GM06990 (cell line): ENCODE data around the gene MAP7D2.
"Not testable (repeated sequence)": the region's sequence is repeated elsewhere in the genome, so short reads cannot be mapped to it uniquely, and the experiment has no call there.

Experiments used
- DNase-seq: peaks from one replicate; pipeline ENCODE4 v3.0.0-alpha.2; 2011; ENCODE audit not compliant: insufficient read length; ENCODE audit errors: extremely low read depth
- H3K27me3 ChIP-seq: replicated peaks from 2 replicates; pipeline ENCODE4 v1.6.0; 2011; ENCODE audit warnings: low read length; ENCODE audit not compliant: control insufficient read depth, insufficient read depth
- H3K36me3 ChIP-seq: 2 replicates; pipeline ENCODE4 v1.5.1; 2011; ENCODE audit warnings: low read length; ENCODE audit not compliant: control insufficient read depth, insufficient read depth
- H3K4me3 ChIP-seq: replicated peaks from 2 replicates; pipeline ENCODE4 v1.5.1; 2011; ENCODE audit warnings: low read depth, mild to moderate bottlenecking, control low read depth, low read length
- CTCF ChIP-seq: IDR thresholded peaks from 2 replicates; pipeline ENCODE4 v1.5.1; 2011; ENCODE audit warnings: low read length, control low read depth, mild to moderate bottlenecking, inconsistent platforms; ENCODE audit not compliant: insufficient read depth, poor library complexity, severe bottlenecking

Gene MAP7D2

GRCh38 chrX:20116577-20117240, at the start of gene MAP7D2:
TSS of gene MAP7D2 (minus strand) at chrX:20116907. CDS start at chrX:20116879, 28 bp downstream.
- no peaks in the 10 kb centered on the region for H3K27me3 ChIP-seq
- no peak for DNase-seq
- H3K4me3 ChIP-seq: no peak within 1 kb of the TSS
- H3K36me3 ChIP-seq: no peaks in the 10 kb centered on the region
- no peak for TF ChIP-seq CTCF

- not testable (repeated sequence) for H3K4me3 ChIP-seq, DNase-seq, H3K27me3 ChIP-seq, H3K36me3 ChIP-seq
Observed at GRCh38 chrX:20162516-20162915, 45.8 kb upstream of the MAP7D2 start.

- no peak for TF ChIP-seq CTCF
- no peaks in the 10 kb centered on the region for H3K27me3 ChIP-seq
- DNase-seq: no peak
- H3K36me3 ChIP-seq: peaks cover 2% of the 10 kb centered on the region; the same call in 1 of the 2 replicates
- no peak overlapping the region for H3K4me3 ChIP-seq
Observed at GRCh38 chrX:20159797-20160385, 43.2 kb upstream of the MAP7D2 start.

- DNase-seq: no peak
- Histone ChIP-seq H3K36me3 (peaks cover 2% of the 10 kb centered on the region; the same call in 1 of the 2 replicates), H3K4me3 (no peak overlapping the region), H3K27me3 (no peaks in the 10 kb centered on the region)
- TF ChIP-seq CTCF: no peak
Observed at GRCh38 chrX:20151689-20152088, 35.0 kb upstream of the MAP7D2 start.

GRCh38 chrX:20149326-20149725, 32.6 kb upstream of the MAP7D2 start:
- no peaks in the 10 kb centered on the region for H3K27me3 ChIP-seq
- TF ChIP-seq CTCF: no peak
- DNase-seq: no peak
- no peaks in the 10 kb centered on the region for H3K36me3 ChIP-seq
- no peak overlapping the region for H3K4me3 ChIP-seq

- DNase-seq: no peak
- Histone ChIP-seq H3K4me3 (no peak overlapping the region), H3K36me3 (no peaks in the 10 kb centered on the region), H3K27me3 (no peaks in the 10 kb centered on the region)
- TF ChIP-seq CTCF: no peak
Observed at GRCh38 chrX:20147561-20147960, 30.9 kb upstream of the MAP7D2 start.
